Measurements from ENCODE around the gene SORCS2.

DNA sequence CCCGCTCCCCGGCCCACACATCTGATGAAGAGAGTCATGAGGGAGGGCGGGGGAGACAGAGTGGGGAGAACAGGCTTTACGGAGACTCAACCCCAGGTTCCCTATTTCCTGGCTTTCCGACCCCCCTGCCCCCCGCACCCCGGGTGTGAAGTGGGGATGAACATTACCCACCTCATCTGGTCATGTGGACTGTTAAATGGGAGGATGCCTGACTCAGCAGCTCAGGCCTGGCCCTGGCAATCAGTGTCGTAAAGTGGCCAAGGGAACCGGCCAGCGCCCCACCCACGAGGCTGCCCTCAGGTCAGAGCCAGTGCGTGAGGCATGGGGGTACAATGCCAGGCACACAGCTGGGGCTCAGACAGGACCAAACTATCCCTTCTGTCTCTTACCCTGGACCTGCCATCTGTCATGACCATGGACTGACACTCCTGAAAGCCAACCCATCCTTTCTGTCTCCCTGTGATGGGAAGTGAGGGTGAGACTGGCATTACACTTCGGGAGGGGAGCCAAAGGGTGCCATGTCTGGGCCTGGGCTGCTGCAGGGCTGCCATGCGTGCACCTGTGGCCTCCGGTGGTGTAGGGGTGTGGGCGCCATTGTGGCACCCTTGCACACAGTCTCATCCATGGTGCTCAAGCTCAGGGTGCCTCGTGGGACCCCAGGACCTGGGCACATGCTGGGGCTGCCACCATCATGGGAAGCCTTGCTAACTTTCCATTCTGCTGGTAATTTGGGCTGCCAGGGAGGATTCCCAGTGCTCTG lies 348.5 kb downstream of the SORCS2 start:
- TF ChIP-seq, protein P1, sequence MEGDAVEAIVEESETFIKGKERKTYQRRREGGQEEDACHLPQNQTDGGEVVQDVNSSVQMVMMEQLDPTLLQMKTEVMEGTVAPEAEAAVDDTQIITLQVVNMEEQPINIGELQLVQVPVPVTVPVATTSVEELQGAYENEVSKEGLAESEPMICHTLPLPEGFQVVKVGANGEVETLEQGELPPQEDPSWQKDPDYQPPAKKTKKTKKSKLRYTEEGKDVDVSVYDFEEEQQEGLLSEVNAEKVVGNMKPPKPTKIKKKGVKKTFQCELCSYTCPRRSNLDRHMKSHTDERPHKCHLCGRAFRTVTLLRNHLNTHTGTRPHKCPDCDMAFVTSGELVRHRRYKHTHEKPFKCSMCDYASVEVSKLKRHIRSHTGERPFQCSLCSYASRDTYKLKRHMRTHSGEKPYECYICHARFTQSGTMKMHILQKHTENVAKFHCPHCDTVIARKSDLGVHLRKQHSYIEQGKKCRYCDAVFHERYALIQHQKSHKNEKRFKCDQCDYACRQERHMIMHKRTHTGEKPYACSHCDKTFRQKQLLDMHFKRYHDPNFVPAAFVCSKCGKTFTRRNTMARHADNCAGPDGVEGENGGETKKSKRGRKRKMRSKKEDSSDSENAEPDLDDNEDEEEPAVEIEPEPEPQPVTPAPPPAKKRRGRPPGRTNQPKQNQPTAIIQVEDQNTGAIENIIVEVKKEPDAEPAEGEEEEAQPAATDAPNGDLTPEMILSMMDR (IDR thresholded peaks at IDR 0.05), result no peak
- no peak for TF ChIP-seq POLR2A (IDR thresholded peaks at IDR 0.05)

All from right lobe of liver (tissue), 4 donors.